Endometrium (tissue), 2 donors: ENCODE measurements around the gene C2orf78.

Experiments
- FAIRE-seq: peaks from 2 replicates; lab custom pipeline; 2012; peaks lifted over from hg19 to GRCh38; lab: Jason Lieb, UNC
- donor health status: control.
- donor health status: control.

C2orf78 gene

DNA sequence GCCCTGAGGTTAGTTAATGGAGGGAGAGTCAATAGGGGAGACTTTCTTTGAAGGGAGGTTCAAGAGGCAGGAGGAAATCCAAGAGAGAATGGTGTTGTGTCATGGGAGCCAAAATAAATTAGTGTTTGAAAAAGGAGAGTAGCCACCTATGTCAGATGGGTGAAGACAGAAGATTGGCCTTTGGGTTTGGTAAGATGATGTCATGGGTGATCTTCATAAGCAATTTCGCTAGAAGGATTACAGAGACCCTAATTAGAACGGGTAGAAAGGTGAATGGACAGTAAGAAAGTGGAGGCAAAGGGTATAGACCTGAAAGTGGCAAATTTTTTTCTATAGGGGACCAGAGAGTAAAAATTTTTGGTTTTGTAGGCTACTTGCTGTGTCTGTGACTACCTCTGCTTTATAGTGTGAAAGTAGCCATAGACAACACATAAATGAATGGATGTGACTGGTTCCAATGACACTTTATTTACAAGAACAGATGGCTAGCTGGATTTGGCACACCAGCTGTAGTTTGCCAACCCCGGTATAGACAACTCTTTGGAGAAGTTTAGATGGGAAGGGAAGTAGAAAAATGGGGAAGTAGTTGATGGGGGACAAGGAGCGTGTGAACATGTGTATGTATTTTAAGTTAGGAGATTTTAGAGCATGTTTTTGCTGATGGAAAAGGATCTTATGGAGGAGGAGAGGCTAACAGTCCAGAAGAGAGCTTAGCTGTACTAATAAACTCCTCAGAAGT is 54.0 kb downstream of the C2orf78 start:
- no peak for FAIRE-seq

- no peak for FAIRE-seq
Measured at GRCh38 chr2:73838889-73839534, 55.0 kb downstream of the C2orf78 start.

DNA sequence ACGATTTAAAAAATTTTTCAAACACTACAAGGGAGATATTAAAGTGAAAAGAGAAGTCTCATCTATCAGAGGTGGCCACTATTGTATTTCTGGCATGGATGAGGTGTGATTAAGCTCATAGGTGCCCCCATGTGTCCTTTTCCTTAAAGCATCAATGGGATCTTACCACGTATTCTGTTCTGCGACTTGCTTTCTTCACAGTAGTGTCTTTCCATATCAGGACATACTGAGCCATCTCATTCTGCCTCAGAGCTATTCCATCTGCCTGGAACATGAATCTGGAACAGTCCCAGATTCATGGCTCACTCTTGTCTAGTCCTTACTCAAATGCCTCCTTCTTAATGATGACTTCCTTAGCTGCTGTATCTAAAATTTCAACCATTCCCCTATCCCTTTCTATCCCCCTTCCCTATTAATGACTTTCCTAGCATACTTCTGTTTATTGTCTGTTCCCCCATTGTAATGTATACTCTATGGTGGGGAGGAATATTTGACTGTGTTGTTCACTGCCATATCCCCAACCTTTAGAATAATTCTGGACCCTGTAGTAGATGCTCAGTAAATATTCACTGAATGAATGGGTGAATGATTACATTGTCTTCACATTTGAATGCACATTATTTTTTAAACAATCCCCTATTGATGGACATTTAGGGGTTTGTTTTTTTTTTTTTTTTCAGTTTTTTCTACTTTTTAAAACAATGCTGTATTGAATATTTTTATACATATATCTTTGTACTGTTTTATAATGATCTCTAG is 55.8 kb downstream of the C2orf78 start:
- no peak for FAIRE-seq

DNA sequence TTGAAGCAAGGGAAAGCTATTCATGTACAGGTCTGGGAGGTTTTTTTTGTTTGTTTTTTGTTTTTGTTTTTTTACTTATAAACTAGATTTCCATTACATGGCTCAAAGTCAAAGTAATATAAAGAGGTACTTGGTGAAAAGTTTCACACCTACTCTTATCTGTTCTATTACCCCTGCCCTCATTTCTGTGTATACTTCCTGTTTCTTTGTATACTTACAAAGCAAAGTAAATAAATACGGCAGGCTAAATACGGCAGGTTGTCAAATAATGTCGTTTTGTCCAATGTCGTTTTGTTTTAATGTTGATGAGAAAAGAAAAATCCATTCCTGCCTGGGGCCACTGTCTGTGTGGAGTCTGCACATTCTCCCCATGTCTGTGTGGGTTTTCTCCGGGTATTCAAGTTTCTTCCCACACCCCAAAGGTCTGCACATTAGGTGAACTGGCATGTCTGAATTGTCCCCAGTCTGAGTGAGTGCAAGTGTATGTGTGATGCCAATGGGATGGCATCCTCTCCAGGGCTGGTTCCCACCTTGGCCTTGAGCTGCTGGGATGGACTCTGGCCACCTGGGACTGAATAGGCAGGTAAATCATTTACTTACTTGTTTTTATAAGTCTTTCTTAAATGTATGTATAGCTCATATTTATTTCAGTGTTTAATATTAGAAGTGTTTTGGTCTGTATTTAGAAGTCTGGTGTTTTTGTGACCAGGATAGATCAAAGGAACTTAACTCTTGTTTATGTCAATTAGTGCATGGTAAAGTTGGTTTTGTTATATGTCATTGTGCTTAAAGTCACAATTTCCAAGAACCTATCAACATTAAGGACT is 58.1 kb downstream of the C2orf78 start:
- FAIRE-seq: no peak

DNA sequence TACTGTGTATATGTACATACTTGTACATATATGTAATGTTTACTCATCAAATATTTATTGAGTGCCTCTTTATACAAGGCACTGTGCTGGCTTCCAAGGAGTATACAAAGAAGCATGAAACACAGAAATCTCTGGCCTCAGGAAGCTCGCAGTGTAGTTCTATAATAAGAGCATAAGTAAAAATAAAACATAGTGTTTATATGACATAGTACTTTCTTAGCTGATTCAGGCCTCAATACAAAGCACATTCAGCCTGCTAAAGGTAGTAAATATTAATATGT is 58.7 kb downstream of the C2orf78 start:
- FAIRE-seq: no peak

DNA sequence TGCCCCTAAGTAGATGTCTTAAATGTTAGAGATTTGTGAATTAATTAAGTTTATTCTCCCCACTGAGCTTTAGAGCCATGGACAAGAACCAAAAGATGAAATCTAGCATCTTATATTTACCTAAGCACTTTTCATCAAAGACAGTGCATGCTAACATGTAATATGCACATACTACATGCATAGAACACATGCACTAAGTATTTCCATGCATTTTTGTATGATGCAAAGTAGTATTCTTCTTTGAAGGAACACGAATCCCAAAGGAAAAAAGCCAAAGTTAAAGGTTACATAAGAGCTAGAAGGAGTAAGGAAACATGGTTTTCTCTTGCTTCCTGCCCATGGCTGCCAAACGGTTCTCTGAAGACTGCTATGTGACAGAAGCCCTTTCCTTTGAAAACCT is 60.1 kb downstream of the C2orf78 start:
- no peak for FAIRE-seq

- no peak for FAIRE-seq
Measured at GRCh38 chr2:73850009-73850408, 66.0 kb downstream of the C2orf78 start.

DNA sequence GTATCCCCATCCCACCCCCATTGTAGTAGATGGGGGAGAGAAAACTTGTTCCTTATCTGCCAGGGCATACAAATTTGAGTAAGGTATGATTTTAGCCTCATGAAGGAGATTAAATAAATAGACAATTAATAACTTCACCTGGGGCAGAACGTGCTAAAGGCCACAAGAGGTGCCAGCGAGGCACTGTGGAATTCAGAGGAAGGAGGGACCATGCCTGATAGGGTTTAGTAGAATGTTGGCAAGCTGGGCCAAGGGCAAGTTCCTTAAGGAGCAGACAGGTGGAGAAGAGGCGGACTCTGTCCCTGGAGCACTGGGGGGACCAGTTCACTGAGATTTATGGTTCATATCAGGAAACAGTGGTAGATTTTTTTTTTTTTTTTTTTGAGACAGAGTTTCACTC is 67.3 kb downstream of the C2orf78 start:
- no peak for FAIRE-seq

DNA sequence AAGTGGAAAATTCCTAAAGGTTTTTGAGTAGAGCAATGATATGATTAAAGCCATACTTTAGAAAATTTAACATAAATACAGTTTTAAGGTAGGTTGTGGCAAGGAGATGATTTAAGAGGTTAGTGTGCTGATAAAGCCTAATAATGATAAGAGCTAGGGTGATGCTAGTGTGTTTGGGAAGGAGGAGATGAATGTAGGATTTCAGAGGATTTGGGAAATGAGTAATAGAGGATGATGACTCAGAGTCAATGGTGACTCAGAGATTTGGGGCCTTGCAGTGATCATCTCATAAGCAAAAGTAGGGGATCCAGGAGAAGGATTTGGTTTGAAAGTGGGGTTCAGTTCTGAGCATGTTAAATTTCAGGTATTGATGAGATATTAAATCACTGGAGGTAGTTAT is 68.0 kb downstream of the C2orf78 start:
- no peak for FAIRE-seq

DNA sequence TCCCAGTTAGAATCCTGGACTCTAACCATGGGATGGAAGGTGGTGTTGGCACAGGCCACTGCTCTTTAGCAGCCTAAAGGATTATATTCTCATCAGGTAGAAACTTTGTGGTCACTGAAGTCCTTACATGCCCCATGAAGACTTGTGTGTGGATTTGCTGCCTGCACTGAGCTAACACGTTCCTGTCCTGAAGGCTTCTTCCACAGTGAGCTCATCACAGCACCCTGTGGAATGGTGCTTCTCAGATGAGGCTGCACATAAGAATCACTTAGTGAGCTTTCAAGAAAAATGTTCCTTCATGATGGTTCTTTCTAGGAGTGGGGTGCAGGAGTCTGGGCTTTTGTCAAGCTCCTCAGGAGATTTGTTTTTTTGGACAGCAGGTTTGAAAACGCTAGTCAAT is 71.5 kb downstream of the C2orf78 start:
- no peak for FAIRE-seq

DNA sequence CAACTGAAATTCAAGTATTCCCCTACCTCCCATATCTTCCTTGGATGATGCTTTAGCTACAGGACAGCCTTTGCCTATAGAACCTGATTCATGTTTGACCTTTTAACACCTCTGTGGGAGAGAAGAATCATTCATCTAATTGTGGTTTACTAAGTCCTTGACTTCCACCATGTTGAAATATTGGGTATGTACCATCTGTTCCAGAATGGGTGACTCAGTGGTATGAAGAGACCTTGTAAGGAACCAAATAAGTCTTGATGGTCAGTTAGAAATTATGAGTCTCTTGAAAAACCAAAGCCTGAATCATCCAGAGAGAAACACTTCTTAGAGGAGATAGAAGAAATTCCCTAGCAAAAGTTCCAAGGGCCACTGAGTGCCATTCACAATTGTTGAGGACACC is 72.2 kb downstream of the C2orf78 start:
- FAIRE-seq: no peak

- no peak for FAIRE-seq
Measured at GRCh38 chr2:73859721-73860586, 76.0 kb downstream of the C2orf78 start.

- FAIRE-seq: no peak
Measured at GRCh38 chr2:73862987-73863386, 79.0 kb downstream of the C2orf78 start.
